ENCODE data around the gene RASAL2. TPM values are rescaled to one million over a fixed set of nuclear protein-coding genes. Genes with fewer than 3 reads are reported as not detected.

RASAL2 gene
- total and polyA plus RNA-seq, 2 of the 13 experiments (the other 11 are each of a cell fraction or from before 2014, with no cell fraction given), result 5.4 to 5.9 TPM

DNA sequence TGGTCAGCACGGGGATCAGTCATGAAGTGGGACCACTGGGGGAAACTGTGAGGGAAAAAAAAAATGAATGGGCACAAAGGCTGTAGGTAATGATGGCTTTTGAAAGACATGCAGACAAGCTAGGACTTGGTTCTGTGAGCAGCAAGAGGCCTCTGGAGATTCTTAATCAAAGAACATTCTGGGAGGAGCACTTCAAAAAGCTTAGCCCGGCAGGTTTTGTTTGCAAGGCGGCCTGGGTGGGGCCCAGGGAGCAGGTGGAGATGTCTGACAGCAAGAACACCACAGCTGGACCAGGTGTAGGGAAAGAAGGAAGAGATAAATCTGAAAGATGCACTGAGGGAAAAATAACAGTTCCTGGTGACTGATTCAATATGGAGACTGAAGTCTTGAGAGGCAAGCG is 425.0 kb downstream of the RASAL2 start (continued):
- TF ChIP-seq, protein P1, sequence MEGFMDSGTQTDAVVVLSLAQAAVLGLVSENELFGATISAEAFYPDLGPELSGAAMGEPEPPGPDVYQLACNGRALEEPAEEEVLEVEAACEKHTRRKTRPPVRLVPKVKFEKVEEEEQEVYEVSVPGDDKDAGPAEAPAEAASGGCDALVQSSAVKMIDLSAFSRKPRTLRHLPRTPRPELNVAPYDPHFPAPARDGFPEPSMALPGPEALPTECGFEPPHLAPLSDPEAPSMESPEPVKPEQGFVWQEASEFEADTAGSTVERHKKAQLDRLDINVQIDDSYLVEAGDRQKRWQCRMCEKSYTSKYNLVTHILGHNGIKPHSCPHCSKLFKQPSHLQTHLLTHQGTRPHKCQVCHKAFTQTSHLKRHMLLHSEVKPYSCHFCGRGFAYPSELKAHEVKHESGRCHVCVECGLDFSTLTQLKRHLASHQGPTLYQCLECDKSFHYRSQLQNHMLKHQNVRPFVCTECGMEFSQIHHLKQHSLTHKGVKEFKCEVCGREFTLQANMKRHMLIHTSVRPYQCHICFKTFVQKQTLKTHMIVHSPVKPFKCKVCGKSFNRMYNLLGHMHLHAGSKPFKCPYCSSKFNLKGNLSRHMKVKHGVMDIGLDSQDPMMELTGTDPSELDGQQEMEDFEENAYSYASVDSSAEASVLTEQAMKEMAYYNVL (CRISPR knock-in tag; IDR thresholded peaks at IDR 0.05; ENCODE audit: borderline replicate concordance), result no peak
- TF ChIP-seq CEBPB (IDR thresholded peaks at IDR 0.05; ENCODE audit: borderline replicate concordance, low read depth, low read length) (no peak), TAF15 (IDR thresholded peaks at IDR 0.05; ENCODE audit: low read depth, low read length, poor library complexity, severe bottlenecking) (no peak), MAF1 (CRISPR knock-in tag; IDR thresholded peaks at IDR 0.05; ENCODE audit: borderline replicate concordance) (no peak), ELF3 (CRISPR knock-in tag; IDR thresholded peaks at IDR 0.05) (no peak), SMARCC2 (IDR thresholded peaks at IDR 0.05) (no peak), CENPT (CRISPR knock-in tag; IDR thresholded peaks at IDR 0.05; ENCODE audit: low read depth) (no peak), CCAR2 (optimal IDR thresholded peaks at IDR 0.05; ENCODE audit: low read depth, low read length) (no peak)
- TF ChIP-seq, protein P2, sequence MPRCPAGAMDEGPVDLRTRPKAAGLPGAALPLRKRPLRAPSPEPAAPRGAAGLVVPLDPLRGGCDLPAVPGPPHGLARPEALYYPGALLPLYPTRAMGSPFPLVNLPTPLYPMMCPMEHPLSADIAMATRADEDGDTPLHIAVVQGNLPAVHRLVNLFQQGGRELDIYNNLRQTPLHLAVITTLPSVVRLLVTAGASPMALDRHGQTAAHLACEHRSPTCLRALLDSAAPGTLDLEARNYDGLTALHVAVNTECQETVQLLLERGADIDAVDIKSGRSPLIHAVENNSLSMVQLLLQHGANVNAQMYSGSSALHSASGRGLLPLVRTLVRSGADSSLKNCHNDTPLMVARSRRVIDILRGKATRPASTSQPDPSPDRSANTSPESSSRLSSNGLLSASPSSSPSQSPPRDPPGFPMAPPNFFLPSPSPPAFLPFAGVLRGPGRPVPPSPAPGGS (CRISPR knock-in tag; IDR thresholded peaks at IDR 0.05), result no peak

DNA sequence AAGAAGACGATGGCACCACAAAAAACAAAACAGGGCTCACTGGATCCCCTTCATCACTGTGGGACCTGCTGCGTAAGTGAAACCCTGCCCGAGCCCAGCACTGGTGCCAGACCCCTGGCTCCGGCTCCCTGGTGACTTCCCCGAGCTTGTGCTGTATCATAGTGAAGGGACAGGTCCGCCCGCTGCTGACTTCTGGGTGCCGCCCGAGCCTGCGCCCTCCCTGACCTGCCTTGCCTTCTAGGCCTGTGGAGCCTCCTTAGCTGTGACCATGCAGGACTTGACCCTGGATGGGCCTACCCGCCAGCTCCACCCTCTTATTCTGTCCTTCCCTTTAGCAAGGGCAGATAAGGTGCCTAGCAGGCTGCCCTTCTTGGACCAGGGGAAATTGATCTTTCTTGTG is 426.9 kb downstream of the RASAL2 start:
- no peaks in the 10 kb centered on the region for H3K4me1 ChIP-seq (ENCODE audit: insufficient read depth, low read length)
- FAIRE-seq, result no peak
- 81% methylated on average over 2 of the region's 11 CpGs for WGBS (ENCODE audit: low lambda C conversion rate)
- TF ChIP-seq ATF1 (CRISPR knock-in tag; IDR thresholded peaks at IDR 0.05) (no peak), FLYWCH1 (CRISPR knock-in tag; IDR thresholded peaks at IDR 0.05) (no peak), ZC3H13 (CRISPR knock-in tag; IDR thresholded peaks at IDR 0.05) (no peak), MAFG (CRISPR knock-in tag; IDR thresholded peaks at IDR 0.05) (no peak), REL (CRISPR knock-in tag; conservative IDR thresholded peaks at IDR 0.05) (no peak), ARNT2 (CRISPR knock-in tag; IDR thresholded peaks at IDR 0.05; ENCODE audit: low read depth) (no peak), ZBTB8A (CRISPR knock-in tag; IDR thresholded peaks at IDR 0.05; ENCODE audit: borderline replicate concordance, low read depth) (no peak), ZFAT (CRISPR knock-in tag; conservative IDR thresholded peaks at IDR 0.05) (no peak), ZBTB38 (CRISPR knock-in tag; IDR thresholded peaks at IDR 0.05) (no peak), SMAD3 (CRISPR knock-in tag; IDR thresholded peaks at IDR 0.05) (no peak), ZNF431 (CRISPR knock-in tag; IDR thresholded peaks at IDR 0.05; ENCODE audit: borderline replicate concordance, low read depth) (no peak), MAF1 (CRISPR knock-in tag; IDR thresholded peaks at IDR 0.05; ENCODE audit: borderline replicate concordance) (no peak)
- TF ChIP-seq, protein P3, sequence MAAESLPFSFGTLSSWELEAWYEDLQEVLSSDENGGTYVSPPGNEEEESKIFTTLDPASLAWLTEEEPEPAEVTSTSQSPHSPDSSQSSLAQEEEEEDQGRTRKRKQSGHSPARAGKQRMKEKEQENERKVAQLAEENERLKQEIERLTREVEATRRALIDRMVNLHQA (CRISPR knock-in tag; IDR thresholded peaks at IDR 0.05), result no peak
- TF ChIP-seq, protein P4, sequence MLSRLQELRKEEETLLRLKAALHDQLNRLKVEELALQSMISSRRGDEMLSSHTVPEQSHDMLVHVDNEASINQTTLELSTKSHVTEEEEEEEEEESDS (CRISPR knock-in tag; IDR thresholded peaks at IDR 0.05; ENCODE audit: borderline replicate concordance), result no peak

More for the DNA sequence above, 426.9 kb downstream of the RASAL2 start:
- H3K79me2 ChIP-seq (ENCODE audit: insufficient read depth, low read length), result no peaks in the 10 kb centered on the region
- no peak overlapping the region for H3K4me3 ChIP-seq (replicated peaks in 1 of 3; ENCODE audit: insufficient read depth in 1 of 3, low read depth in 2 of 3, low read length in 3 of 3)
- ChIA-PET CTCF (ENCODE audit: low intra/inter-chr PET ratio, low total read pairs) (no interaction called here), POLR2A (no interaction called here)
- in situ Hi-C loops (cut with HindIII; ENCODE audit: extremely low pct_ligation_motif_present, low pct_unique_long_range_greater_than_20kb), result no loop called here
- no peaks in the 10 kb centered on the region for H4K20me1 ChIP-seq (ENCODE audit: insufficient read depth, low read length)
- BruUV-seq (replicated peaks), result no TSS peak
- no peak overlapping the region; the same call in 1 of the 2 replicates for H3K4me2 ChIP-seq (ENCODE audit: low read depth, low read length)
- H2AFZ ChIP-seq (ENCODE audit: low read length), result no peak overlapping the region
- no peaks in the 10 kb centered on the region for H3K9me3 ChIP-seq (ENCODE audit: low read length)
- intact Hi-C loops (cut with micrococcal nuclease; ENCODE audit: unreplicated experiment), result no loop called here
- DNase-seq (ENCODE audit: low spot score) (no peak), ATAC-seq (no peak)
- H3K27me3 ChIP-seq (ENCODE audit: control insufficient read depth in 1 of 2, insufficient read depth in 2 of 2, low read length in 2 of 2), result peaks cover 0 to 12% of the 10 kb centered on the region in 2 experiments; a peak in 2 of 5 replicates
- no peaks in the 10 kb centered on the region for H3K36me3 ChIP-seq (replicated peaks in 1 of 2; ENCODE audit: control insufficient read depth in 1 of 2, insufficient read depth in 2 of 2, low read length in 2 of 2)
- no peak overlapping the region for H3K27ac ChIP-seq (ENCODE audit: extremely low read length, insufficient read depth, low read length)
- no peak overlapping the region for H3K9ac ChIP-seq (ENCODE audit: insufficient read depth, low read depth, low read length)

Data from HepG2 (cell line).